Left ventricle myocardium inferior (tissue), 1 donor: ENCODE data around the gene DDX51. TPM values are rescaled to one million over a fixed set of nuclear protein-coding genes. Genes with fewer than 3 reads are reported as not detected.

Experiments used
- DNase-seq: peaks from one replicate; pipeline ENCODE4 v3.0.0-alpha.2; 2020
- H3K27ac ChIP-seq: fragments of 200-600 bp; replicated peaks from 2 replicates; pipeline ENCODE4 v1.8.0; 2021
- H3K27me3 ChIP-seq: fragments of 200-600 bp; 2 replicates; pipeline ENCODE4 v1.8.0; 2021; ENCODE audit warnings: low read depth
- H3K36me3 ChIP-seq: fragments of 200-600 bp; 2 replicates; pipeline ENCODE4 v1.8.0; 2021
- H3K4me1 ChIP-seq: fragments of 200-600 bp; 2 replicates; pipeline ENCODE4 v1.8.0; 2021
- H3K4me3 ChIP-seq: fragments of 200-600 bp; 2 replicates; pipeline ENCODE4 v1.8.0; 2021; ENCODE audit warnings: mild to moderate bottlenecking, moderate library complexity
- H3K9me3 ChIP-seq: fragments of 200-600 bp; replicated peaks from 2 replicates; pipeline ENCODE4 v1.8.0; 2021
- intact Hi-C: fragments of 100-400 bp; cut with micrococcal nuclease; formaldehyde crosslinking; loops from one replicate; pipeline ENCODE4 v1.11.0; 2022
- total RNA-seq: library from RNA; stranded (reverse); fragmentation: NEBNext Ultra II Directional; extraction: Animal tissue kit (Norgen Biotek cat#: 25700); gene quantifications from one replicate; pipeline ENCODE4 v1.2.1, GENCODE V29; 2021
- TF ChIP-seq, protein P1 (sequence below): fragments of 200-600 bp; IDR thresholded peaks from 2 replicates; pipeline ENCODE4 v1.8.0; 2021; ENCODE audit warnings: antibody characterized with exemption, mild to moderate bottlenecking, borderline replicate concordance
- donor health status: DM: no; HTN: yes; CAD: no; lungs with severe emphysema.

DDX51 gene
- total RNA-seq, 1 donor from 2014 or later: 9.0 TPM

DNA sequence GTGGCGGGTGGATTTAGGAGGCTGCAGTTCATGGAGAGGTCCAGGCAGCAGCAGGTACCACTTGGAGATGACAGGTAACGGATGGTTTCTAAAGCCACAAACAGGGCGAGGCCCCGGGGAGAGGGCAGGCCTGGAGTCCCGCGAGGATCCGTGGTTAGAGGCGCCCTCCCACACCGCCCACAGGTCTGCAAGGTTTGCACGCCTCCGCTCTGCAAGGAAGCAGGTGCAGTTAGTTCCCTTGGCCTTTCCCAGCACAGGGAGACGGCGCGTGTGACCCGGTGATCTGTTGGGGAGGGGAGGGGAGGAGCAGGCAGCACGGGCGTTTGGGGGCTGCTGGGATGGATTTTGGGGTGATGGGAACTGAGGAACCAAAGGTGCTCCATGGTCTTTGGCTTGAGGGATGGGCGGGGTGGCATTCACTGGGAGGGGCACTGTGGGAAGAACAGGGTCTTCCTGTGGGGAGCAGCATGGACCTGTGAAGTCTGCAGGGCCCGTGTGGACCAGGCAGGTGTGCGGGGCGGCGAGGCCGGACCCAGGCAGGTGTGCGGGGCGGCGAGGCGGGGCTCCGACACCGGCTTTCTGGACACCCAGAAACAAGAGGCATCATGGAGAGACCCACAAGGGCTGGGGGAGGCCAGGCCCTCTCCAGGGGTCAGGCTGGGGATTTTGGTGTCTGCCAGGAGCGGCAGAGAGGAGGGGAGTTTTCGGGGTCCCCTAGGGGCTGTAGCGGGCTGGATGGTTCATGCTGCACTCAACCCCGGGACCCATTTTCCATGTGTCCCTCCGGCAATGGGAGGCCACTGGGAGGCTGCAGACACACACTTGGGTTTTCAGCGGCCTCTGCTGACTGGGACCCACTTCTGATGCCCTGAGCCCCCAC, 29.3 kb upstream of the DDX51 start:
- Histone ChIP-seq H3K27ac (no peak overlapping the region), H3K27me3 (peaks cover 95% of the 10 kb centered on the region), H3K9me3 (no peaks in the 10 kb centered on the region), H3K4me3 (no peak overlapping the region), H3K36me3 (no peaks in the 10 kb centered on the region), H3K4me1 (no peaks in the 10 kb centered on the region)
- intact Hi-C loops: no loop called here
- DNase-seq: peak; percentile 8
- TF ChIP-seq, protein P1, sequence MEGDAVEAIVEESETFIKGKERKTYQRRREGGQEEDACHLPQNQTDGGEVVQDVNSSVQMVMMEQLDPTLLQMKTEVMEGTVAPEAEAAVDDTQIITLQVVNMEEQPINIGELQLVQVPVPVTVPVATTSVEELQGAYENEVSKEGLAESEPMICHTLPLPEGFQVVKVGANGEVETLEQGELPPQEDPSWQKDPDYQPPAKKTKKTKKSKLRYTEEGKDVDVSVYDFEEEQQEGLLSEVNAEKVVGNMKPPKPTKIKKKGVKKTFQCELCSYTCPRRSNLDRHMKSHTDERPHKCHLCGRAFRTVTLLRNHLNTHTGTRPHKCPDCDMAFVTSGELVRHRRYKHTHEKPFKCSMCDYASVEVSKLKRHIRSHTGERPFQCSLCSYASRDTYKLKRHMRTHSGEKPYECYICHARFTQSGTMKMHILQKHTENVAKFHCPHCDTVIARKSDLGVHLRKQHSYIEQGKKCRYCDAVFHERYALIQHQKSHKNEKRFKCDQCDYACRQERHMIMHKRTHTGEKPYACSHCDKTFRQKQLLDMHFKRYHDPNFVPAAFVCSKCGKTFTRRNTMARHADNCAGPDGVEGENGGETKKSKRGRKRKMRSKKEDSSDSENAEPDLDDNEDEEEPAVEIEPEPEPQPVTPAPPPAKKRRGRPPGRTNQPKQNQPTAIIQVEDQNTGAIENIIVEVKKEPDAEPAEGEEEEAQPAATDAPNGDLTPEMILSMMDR: no peak

DNA sequence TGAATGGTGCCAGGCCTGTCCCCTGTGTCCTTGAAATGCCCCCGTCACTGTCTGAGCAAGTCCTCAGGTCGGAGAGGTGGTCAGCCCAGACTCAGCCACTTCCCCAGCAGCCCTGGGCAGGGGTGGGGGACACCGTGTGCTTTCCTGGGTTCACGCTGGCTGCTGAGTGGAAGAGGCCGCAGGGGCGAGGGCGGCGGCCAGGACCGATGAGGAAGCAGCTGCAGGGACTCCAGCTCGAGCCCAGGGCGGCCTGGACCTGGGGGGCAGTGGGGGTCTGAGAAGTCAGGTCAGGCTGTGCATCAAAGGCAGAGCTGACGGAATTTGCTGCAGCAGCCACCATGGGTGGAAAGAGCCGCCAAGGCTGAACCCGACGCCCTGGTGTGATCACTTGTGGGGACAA, 28.5 kb upstream of the DDX51 start:
- Histone ChIP-seq H3K9me3 (no peaks in the 10 kb centered on the region), H3K36me3 (no peaks in the 10 kb centered on the region), H3K27ac (no peak overlapping the region), H3K4me1 (no peaks in the 10 kb centered on the region), H3K4me3 (no peak overlapping the region), H3K27me3 (peaks cover 97% of the 10 kb centered on the region)
- TF ChIP-seq, protein P1: no peak
- DNase-seq: peak; percentile 5
- intact Hi-C loops: no loop called here

DNA sequence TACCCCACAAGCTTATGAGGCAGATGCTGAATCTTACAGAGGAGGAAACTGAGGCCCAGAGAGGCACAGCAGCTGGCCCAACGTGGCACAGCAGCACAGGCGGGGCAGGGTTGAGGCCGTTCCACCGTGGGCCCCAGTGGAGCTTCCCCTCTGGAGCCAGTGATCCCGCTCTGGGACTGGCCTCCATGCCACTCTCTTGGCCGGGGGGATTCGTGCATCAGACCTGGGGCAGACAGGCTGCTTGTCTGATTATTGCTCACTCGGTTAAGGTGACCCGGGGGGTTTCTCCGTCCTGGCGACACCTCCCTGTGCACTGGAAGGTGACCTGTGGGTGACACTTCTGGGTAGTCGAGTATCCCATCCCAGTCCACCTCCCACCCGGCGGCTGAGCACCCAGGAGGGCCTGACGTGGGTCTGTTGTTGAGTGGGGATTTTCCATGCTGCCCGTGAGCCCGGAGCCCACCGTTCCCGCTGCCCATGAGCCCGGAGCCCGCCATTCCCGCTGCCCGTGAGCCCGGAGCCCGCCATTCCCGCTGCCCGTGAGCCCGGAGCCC, 27.9 kb upstream of the DDX51 start:
- TF ChIP-seq, protein P1: no peak
- Histone ChIP-seq H3K27me3 (peaks cover 94% of the 10 kb centered on the region), H3K4me1 (no peaks in the 10 kb centered on the region), H3K27ac (no peak overlapping the region), H3K4me3 (no peak overlapping the region), H3K36me3 (no peaks in the 10 kb centered on the region), H3K9me3 (no peaks in the 10 kb centered on the region)
- peak; percentile 5 for DNase-seq
- intact Hi-C loops: no loop called here

DNA sequence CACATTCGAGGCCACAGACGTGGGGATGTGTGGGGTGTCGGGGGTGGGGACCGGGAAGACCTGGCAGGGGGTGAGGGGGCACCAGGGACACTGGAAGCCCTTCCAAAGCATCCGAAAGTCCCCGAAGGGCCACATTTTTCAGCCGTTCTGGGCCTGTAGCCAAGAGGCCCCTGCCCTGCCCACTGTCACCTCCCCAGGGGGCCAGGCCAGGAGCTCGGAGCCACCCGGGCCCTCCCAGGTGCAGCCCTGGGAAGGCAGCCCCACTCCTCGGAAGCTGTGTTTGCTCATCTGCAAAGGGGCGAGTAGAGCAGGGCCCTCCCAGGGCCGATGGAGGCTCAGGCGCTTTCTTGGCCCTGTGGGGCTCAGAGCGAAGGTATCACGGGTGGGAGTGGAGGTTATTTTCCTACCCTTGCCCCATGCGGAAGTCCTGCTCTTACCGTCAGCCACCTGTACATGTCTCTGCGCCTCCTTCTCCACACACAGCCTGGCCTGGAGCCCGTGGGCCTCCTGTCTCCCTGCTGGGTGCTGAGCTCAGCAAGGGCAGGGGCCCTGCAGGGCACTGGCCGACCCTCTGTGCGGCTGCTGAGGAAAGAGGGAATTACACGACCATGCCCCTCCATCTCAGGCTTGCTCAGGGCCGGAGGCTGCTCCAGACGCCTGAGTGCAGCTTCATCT, 27.3 kb upstream of the DDX51 start:
- Histone ChIP-seq H3K4me3 (no peak overlapping the region), H3K4me1 (no peaks in the 10 kb centered on the region), H3K27me3 (peaks cover 88% of the 10 kb centered on the region), H3K9me3 (no peaks in the 10 kb centered on the region), H3K36me3 (no peaks in the 10 kb centered on the region), H3K27ac (no peak overlapping the region)
- peak; percentile 11 for DNase-seq
- TF ChIP-seq, protein P1: no peak
- intact Hi-C loops: no loop called here

DNA sequence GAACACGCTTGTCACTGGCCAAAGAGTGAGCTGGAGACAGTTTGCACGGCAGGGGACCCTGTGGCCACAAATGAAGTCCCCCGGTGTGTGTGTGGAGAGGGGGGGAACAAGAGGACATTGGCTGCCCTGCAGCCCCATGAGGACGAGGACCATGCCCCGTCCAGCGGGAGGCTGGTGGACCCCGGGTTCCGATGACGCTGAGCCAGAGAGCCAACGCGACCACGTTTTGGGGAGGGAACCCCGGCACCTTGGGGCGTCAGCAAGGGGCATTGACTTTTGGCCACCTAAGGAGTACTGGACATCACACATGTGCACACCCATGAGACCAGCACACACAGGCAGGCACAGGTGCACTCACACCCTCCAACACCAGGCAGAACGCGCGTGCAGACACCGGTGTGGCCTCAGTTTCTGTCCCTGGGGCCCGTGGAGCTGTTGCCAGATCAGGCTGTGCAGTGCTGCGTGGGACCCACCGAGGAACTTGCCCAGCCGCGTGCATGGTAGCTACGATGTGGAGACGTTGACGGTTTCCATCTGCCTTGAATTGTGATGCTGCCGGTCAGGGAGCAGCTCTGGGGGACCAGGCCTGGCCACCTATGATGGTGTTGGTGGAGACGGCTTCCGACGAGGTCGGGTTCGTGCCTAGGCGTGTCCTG, 26.6 kb upstream of the DDX51 start:
- Histone ChIP-seq H3K4me3 (no peak overlapping the region), H3K4me1 (no peaks in the 10 kb centered on the region), H3K27me3 (peaks cover 81% of the 10 kb centered on the region), H3K36me3 (no peaks in the 10 kb centered on the region), H3K27ac (no peak overlapping the region), H3K9me3 (no peaks in the 10 kb centered on the region)
- TF ChIP-seq, protein P1: no peak
- DNase-seq: peak; percentile 4
- intact Hi-C loops: no loop called here
